Fibroblast of skin of right biceps (primary cell): ENCODE measurements around the gene SYNJ1.
"Not testable (repeated sequence)": the region's sequence is repeated elsewhere in the genome, so short reads cannot be mapped to it uniquely, and the experiment has no call there.

Source experiments
- DNase-seq: peaks from one replicate; pipeline ENCODE4 v3.0.0-alpha.2; 2013

The SYNJ1 gene

GRCh38 chr21:32733356-32733755, 5.5 kb upstream of the SYNJ1 start:
- no peak for DNase-seq

GRCh38 chr21:32732544-32732943, 4.7 kb upstream of the SYNJ1 start:
- DNase-seq: no peak

GRCh38 chr21:32728848-32729247, 1.0 kb upstream of the SYNJ1 start:
- no peak for DNase-seq

- DNase-seq: no peak
Observed at GRCh38 chr21:32728456-32728839, 635 bp upstream of the SYNJ1 start.

- DNase-seq: peak; percentile 23
Observed at GRCh38 chr21:32726839-32727686, 750 bp downstream of the SYNJ1 start.

- no peak for DNase-seq
Observed at GRCh38 chr21:32719085-32719484, 8.7 kb downstream of the SYNJ1 start.

GRCh38 chr21:32717851-32718316, 9.9 kb downstream of the SYNJ1 start:
- DNase-seq: peak; percentile 9

- no peak for DNase-seq
Observed at GRCh38 chr21:32716486-32716885, 11.3 kb downstream of the SYNJ1 start.

GRCh38 chr21:32713726-32714125, 14.1 kb downstream of the SYNJ1 start:
- no peak for DNase-seq

- DNase-seq: no peak
Observed at GRCh38 chr21:32712641-32713040, 15.2 kb downstream of the SYNJ1 start.

GRCh38 chr21:32712043-32712442, 15.8 kb downstream of the SYNJ1 start:
- no peak for DNase-seq

- DNase-seq: no peak
Observed at GRCh38 chr21:32710987-32711386, 16.8 kb downstream of the SYNJ1 start.

- no peak for DNase-seq
Observed at GRCh38 chr21:32710069-32710784, 17.6 kb downstream of the SYNJ1 start.

- no peak for DNase-seq
Observed at GRCh38 chr21:32708069-32708468, 19.7 kb downstream of the SYNJ1 start.

GRCh38 chr21:32705901-32706300, 21.9 kb downstream of the SYNJ1 start:
- DNase-seq: no peak

GRCh38 chr21:32705139-32705538, 22.7 kb downstream of the SYNJ1 start:
- DNase-seq: peak; percentile 67

- DNase-seq: peak; percentile 40
Observed at GRCh38 chr21:32702702-32703101, 25.1 kb downstream of the SYNJ1 start.

GRCh38 chr21:32698971-32699693, 28.7 kb downstream of the SYNJ1 start:
- DNase-seq: peak; percentile 11

- DNase-seq: no peak
Observed at GRCh38 chr21:32698286-32698685, 29.5 kb downstream of the SYNJ1 start.

GRCh38 chr21:32695482-32695881, 32.3 kb downstream of the SYNJ1 start:
- DNase-seq: not testable (repeated sequence)

- DNase-seq: no peak
Observed at GRCh38 chr21:32693581-32693980, 34.2 kb downstream of the SYNJ1 start.

- DNase-seq: no peak
Observed at GRCh38 chr21:32690085-32690484, 37.7 kb downstream of the SYNJ1 start.

- DNase-seq: no peak
Observed at GRCh38 chr21:32687643-32688345, 40.0 kb downstream of the SYNJ1 start.
